ENCODE measurements around the gene CLIC1.

DNA sequence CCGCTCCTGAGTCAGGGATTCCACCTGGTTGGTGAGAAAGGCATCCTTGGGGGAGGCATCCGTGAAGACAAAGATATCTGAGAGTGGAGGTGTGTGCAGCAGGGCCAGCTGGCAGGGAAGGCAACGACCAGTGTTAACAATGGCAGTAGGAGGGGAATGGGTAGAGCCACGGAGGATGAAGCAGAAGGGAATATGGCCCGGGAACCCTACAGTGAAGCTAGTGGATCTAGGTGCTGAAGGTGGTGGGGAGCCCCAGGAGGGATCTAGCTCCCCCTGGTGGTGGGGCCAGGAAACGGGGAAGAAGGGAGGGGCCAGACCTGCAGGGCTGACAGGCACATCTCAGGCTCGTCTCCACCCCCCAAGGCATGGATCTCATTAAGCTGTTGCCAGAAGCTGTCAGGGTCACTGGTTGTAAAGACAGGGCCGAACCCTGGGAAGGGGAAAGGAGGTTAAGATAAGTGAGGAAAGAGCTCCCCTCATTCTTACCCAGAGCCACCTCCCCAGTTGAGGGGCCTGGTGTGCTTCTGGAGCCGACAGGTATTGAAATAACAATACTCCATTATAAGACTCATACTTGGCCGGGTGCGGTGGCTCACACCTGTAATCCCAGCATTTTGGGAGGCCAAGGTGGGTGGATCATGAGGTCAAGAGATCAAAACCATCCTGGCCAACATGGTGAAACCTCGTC lies 33.5 kb upstream of the CLIC1 start:
- TF ChIP-seq EZH2 (IDR thresholded peaks at IDR 0.05) (no peak), TCF7L2 (IDR thresholded peaks at IDR 0.05; ENCODE audit: borderline replicate concordance, extremely low read depth, insufficient read depth, insufficient read length) (no peak), YY1 (IDR thresholded peaks at IDR 0.05; ENCODE audit: extremely low read depth, insufficient replicate concordance, low read depth, low read length) (no peak), EZH2phosphoT487 (IDR thresholded peaks at IDR 0.05; ENCODE audit: borderline replicate concordance) (no peak), EGR1 (IDR thresholded peaks at IDR 0.05; ENCODE audit: low read depth) (no peak)

All from HCT116 (cell line).